NB4 (cell line): ENCODE measurements around the gene ARMC3.

Experiments used
- CTCF ChIP-seq: IDR thresholded peaks from one replicate; pipeline ENCODE4 v1.5.1; 2012; ENCODE audit warnings: low read depth, low read length
- POLR2A ChIP-seq: IDR thresholded peaks from 2 replicates; pipeline ENCODE4 v1.6.1; 2011; ENCODE audit warnings: mild to moderate bottlenecking; ENCODE audit not compliant: insufficient read length; ENCODE audit errors: extremely low read depth

DNA sequence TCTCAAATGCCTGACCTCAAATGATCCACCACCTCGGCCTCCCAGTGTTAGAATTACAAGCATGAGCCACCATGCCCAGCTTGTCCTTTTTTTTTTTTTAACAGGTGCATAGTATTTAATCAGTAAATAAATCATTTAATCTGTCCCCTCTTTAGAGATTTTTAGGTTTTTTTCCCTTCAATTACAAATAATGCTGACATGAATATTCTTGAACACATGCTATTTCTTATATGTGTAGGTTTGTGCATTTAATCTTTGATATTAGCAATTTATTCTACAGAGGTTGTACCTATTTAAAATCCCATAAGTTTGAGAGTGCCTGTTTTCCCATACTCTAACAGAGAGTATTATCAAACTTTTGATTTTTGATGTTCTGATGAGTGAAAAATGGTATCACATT lies 24.2 kb upstream of the ARMC3 start:
- TF ChIP-seq CTCF (no peak), POLR2A (no peak)
